Mesodermal cell (in vitro differentiated cells): Measurements from ENCODE around the gene ELSPBP1. TPM values are rescaled to one million over a fixed set of nuclear protein-coding genes. Genes with fewer than 3 reads are reported as not detected.
"Not testable (repeated sequence)": the region's sequence is repeated elsewhere in the genome, so short reads cannot be mapped to it uniquely, and the experiment has no call there.

Experiments used
- H3K27ac ChIP-seq: 2 replicates; pipeline ENCODE4 v1.7.0; 2013; ENCODE audit warnings: mild to moderate bottlenecking, low read depth, low read length, moderate library complexity; ENCODE audit not compliant: severe bottlenecking
- H3K36me3 ChIP-seq: 2 replicates; pipeline ENCODE4 v1.7.1; 2013; ENCODE audit warnings: mild to moderate bottlenecking, low read length, moderate library complexity; ENCODE audit not compliant: control insufficient read depth, insufficient read depth
- H3K4me1 ChIP-seq: one replicate; pipeline ENCODE4 v1.7.1; 2013; ENCODE audit warnings: mild to moderate bottlenecking, low read length; ENCODE audit not compliant: insufficient read depth, control insufficient read depth, poor library complexity, severe bottlenecking
- H3K4me3 ChIP-seq: 2 replicates; pipeline ENCODE4 v1.7.0; 2013; ENCODE audit warnings: low read length, control low read depth, mild to moderate bottlenecking; ENCODE audit not compliant: insufficient read depth, poor library complexity, severe bottlenecking; ENCODE audit errors: extremely low read depth
- H3K9me3 ChIP-seq: 2 replicates; pipeline ENCODE4 v1.7.1; 2013; ENCODE audit warnings: mild to moderate bottlenecking, low read length, moderate library complexity; ENCODE audit not compliant: control insufficient read depth
- WGBS, 2 experiments: methylation state at CpG; one replicate each; pipeline ENCODE4 v1.1.5; 2013; ENCODE audit warnings: missing lambda C conversion rate in 2 of 2; ENCODE audit not compliant: insufficient coverage in 2 of 2; 5-methylcytosine and 5-hydroxymethylcytosine counted together
- polyA plus RNA-seq, 2 experiments: library from polyadenylated mRNA; stranded (reverse); fragments of 50-300 nt; gene quantifications; one replicate each; pipeline ENCODE4 v1.2.3, GENCODE V29; 2013

Gene ELSPBP1
- not detected for polyA plus RNA-seq (2013, experiment 1 of 2)
- polyA plus RNA-seq (2013, experiment 2 of 2) = not detected

DNA sequence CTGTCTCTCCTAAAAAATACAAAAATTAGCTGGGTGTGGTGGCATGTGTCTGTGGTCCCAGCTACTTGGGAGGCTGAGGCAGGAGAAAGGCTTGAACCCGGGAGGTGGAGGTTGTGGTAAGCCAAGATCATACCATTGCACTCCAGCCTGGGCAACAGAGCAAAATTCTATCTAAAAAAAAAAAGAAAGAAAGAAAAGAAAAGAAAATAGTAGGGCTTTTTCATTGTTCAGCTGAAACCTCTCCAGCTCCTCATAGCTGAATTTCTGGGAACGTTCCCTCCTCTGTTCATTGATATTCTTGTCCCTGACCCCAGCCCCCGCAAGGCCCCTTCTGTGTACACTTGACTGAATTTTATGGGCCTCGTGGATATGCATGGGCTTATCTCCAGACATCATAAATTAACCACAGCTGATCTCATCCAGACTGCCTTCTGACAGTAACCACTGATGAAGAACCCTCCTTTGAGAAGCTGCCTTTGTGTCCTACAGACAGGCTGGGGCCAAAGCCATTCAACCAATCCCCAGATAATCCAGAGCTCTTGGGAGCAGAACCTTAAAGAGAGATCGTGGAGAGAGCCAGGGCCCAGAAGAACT is at the start of gene ELSPBP1:
Gene ELSPBP1 (plus strand): TSS at position 424 of the 594 bp plus-strand sequence. CDS start 14,036 bp downstream, outside the sequence.
- H3K36me3 ChIP-seq = no peaks in the 10 kb centered on the region
- H3K27ac ChIP-seq = no peak within 1 kb of the TSS
- 73% methylated on average over 2 to 4 of the region's 5 CpGs for WGBS, 2 experiments
- peaks cover 8% of the 10 kb centered on the region for H3K9me3 ChIP-seq
- H3K4me3 ChIP-seq = no peak within 1 kb of the TSS
- H3K4me1 ChIP-seq = no peaks in the 10 kb centered on the region

DNA sequence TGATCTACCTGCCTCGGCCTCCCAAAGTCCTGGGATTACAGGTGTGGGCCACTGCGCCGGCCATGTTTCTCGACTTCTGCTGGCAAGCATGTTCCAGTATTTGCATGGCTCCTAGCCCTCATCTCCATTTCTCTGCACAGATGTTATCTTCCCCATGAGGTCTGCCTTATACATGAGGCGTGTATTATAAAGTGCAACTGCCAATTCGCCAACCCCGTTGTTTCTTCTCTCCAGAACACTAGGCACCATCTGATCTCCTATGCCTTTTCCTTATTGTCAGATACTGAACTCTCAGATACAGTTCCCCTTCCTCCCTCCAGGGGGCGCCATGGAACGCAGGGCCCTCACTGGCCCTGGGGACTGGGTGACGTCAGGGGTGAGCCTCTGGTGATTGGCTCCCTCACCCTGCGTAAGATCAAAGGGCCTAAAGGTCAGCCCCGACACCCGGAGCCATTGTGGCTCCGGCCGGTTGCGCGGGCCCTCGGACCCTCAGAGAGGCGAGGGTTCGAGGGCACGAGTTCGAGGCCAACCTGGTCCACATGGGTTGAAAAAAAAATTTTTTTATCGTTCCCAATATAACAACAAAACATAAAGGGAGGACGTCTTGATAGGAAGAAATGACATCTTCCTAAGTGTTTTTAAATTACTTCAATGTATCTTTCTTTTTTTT is 44.4 kb upstream of the ELSPBP1 start:
- H3K27ac ChIP-seq, H3K4me3 ChIP-seq, H3K4me1 ChIP-seq, H3K9me3 ChIP-seq, H3K36me3 ChIP-seq: not testable (repeated sequence)
- WGBS, 2 experiments = 83 to 90% methylated on average over 14 to 16 of the region's 24 CpGs

DNA sequence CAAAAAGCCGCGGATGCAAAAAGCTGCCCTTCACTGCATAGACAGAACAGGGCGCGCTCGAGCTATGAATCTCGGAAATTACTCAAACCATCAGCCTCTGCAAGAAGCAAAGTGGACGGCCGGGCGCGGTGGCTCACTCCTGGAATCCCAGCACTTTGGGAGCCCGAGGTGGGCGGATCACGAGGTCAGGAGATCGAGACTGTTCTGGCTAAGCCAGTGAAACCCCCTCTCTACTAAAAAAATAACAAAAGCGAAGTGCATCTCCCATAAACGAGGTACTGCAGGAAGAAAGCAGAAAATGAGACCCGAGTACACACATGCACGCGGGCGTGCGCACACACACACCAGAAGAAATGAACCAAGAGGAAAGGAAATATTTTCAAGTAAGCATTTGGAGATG is 42.3 kb upstream of the ELSPBP1 start:
- H3K9me3 ChIP-seq, H3K36me3 ChIP-seq, H3K4me3 ChIP-seq, H3K4me1 ChIP-seq, H3K27ac ChIP-seq: not testable (repeated sequence)
- no CpG with 5 or more reads among the region's 21 CpGs for WGBS, 2 experiments

GRCh38 chr19:47955936-47956335 is 38.5 kb upstream of the ELSPBP1 start:
- H3K9me3 ChIP-seq, H3K36me3 ChIP-seq, H3K27ac ChIP-seq, H3K4me1 ChIP-seq, H3K4me3 ChIP-seq: not testable (repeated sequence)
- 89 to 90% methylated on average over 6 of the region's 11 CpGs for WGBS, 2 experiments

DNA sequence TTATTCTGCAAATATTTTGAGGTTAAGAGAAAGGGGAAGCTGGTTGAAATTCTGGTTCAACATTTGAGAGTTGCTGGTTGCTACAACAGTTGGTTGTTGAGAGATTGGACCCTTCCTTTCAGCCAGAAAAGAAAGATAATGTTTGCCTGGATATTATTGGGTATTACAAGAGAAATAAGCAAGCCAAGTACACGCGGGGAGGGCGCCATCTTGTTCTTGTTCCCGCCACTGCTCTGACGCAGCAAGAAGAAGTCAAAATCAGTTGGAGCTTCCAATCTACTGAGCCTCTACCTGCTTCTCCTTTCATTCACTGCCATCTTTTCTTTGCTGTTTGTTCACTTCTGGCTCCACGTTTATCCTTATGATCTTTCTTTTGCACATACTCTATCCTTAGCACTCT is 20.9 kb upstream of the ELSPBP1 start:
- Histone ChIP-seq H3K36me3 (no peaks in the 10 kb centered on the region), H3K4me1 (no peaks in the 10 kb centered on the region), H3K4me3 (no peak overlapping the region), H3K9me3 (peaks cover 4% of the 10 kb centered on the region), H3K27ac (no peak overlapping the region)
- 74 to 86% methylated on average over 6 of the region's 6 CpGs for WGBS, 2 experiments

DNA sequence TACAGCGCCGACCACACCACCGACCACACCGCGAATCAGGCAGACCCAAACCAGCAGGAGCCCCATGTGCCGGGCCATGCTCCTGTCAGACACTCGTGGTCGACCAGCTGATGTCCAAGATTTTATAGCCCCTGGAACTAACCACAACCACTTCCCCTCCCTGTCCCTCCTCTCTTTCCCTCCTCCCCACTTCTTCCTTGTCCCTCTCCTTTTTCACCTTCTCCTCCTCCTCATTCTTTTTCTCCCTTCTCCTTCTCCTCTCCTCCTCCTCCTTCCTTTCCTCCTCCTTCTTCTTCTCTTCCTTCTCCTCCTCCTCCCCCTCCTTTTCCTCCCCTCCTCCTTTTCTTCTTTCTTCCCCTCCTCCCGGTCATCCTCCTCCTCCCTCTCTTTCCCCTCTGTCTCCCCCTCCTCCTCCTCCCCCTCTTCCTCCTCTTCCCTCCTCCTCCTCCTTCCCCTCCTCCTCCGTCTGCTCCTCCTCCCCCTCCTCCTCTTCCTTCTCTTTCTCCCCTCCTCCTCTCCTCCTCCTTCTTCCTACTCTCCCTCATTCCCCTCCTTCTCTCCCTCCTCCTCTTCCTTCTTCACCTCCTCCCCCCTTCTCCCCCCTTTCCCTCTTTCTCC is 3.1 kb upstream of the ELSPBP1 start:
- H3K27ac ChIP-seq = no peak overlapping the region
- no peak overlapping the region for H3K4me3 ChIP-seq
- no peaks in the 10 kb centered on the region for H3K4me1 ChIP-seq
- 72 to 85% methylated on average over 9 of the region's 10 CpGs for WGBS, 2 experiments
- no peaks in the 10 kb centered on the region for H3K36me3 ChIP-seq
- peaks cover 7% of the 10 kb centered on the region for H3K9me3 ChIP-seq

DNA sequence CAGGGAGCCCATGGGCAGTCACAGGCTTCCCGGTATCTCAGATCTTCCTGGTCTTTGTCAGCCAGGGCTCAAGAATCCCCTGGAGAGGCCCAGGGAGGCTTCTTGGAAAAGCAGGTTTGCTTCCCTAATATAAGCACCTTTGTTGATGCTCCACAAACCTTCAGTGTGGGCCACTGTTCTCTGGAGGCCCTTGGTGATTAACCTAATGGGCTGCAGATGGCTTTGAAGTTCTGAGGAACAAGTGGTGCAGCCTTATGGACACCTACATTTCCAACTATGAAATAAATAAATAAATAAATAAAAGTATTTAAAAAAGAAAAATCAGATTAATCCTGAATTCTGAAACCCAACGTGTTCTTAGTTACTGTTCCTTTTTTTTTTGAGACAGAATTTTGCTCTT is 2.4 kb upstream of the ELSPBP1 start, which contains the start of gene BSPH1:
Gene BSPH1 (minus strand): TSS at position 101 of the 400 bp plus-strand sequence. CDS start 89 bp downstream, at position 12.
- Histone ChIP-seq H3K4me1 (no peaks in the 10 kb centered on the region), H3K9me3 (peaks cover 8% of the 10 kb centered on the region), H3K4me3 (no peak within 1 kb of the TSS), H3K36me3 (no peaks in the 10 kb centered on the region), H3K27ac (no peak within 1 kb of the TSS)
- 53 to 78% methylated on average over 2 of the region's 2 CpGs for WGBS, 2 experiments

GRCh38 chr19:47996230-47996727 is 1.8 kb downstream of the ELSPBP1 start:
- Histone ChIP-seq H3K4me3 (no peak overlapping the region), H3K9me3 (peaks cover 14% of the 10 kb centered on the region), H3K36me3 (no peaks in the 10 kb centered on the region), H3K27ac (no peak overlapping the region), H3K4me1 (no peaks in the 10 kb centered on the region)
- 47 to 65% methylated on average over 1 of the region's 1 CpG for WGBS, 2 experiments

DNA sequence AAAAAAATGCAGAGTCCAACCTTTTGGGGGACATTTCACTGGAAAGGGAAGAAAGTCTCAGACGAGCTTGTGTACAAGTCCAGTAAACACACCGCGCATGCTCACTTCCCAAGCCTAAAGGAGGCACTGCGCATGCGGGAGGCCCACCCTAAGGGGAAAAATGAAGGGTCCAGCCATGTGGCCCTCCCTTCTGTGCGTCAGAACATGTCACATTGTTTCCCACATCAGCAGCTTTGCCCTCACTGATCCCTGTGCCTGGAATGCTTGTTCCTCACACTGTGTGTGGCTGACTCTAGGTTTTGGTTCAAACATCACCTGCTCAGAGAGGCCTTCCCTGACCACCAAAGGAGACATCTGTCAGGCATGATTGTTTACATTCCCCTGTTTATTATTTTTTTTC is 4.4 kb downstream of the ELSPBP1 start:
- H3K36me3 ChIP-seq = no peaks in the 10 kb centered on the region
- H3K4me1 ChIP-seq = no peaks in the 10 kb centered on the region
- 77 to 96% methylated on average over 2 to 5 of the region's 6 CpGs for WGBS, 2 experiments
- H3K4me3 ChIP-seq = no peak overlapping the region
- peaks cover 14% of the 10 kb centered on the region for H3K9me3 ChIP-seq
- H3K27ac ChIP-seq = no peak overlapping the region

GRCh38 chr19:48000846-48001245 is 6.4 kb downstream of the ELSPBP1 start:
- Histone ChIP-seq H3K4me1 (no peaks in the 10 kb centered on the region), H3K9me3 (peaks cover 12% of the 10 kb centered on the region), H3K36me3 (no peaks in the 10 kb centered on the region), H3K4me3 (no peak overlapping the region), H3K27ac (no peak overlapping the region)
- WGBS, 2 experiments = 87 to 88% methylated on average over 4 to 5 of the region's 6 CpGs
